HepG2 (cell line): Measurements from ENCODE around the gene ZSCAN31. TPM values are rescaled to one million over a fixed set of nuclear protein-coding genes. Genes with fewer than 3 reads are reported as not detected.

ENCODE experiments used
- CAMTA2 ChIP-seq: sonication (generic); formaldehyde crosslinking; IDR thresholded peaks from 2 replicates; pipeline ENCODE4 v1.4.0; 2020; ENCODE audit warnings: mild to moderate bottlenecking, missing genetic modification reagents, borderline replicate concordance
- FOXA3 ChIP-seq: IDR thresholded peaks from 2 replicates; pipeline ENCODE4 v1.6.1; 2016; ENCODE audit warnings: missing genetic modification reagents, missing compliant biosample characterization
- HNRNPLL ChIP-seq: fragments of 200-400 bp; formaldehyde crosslinking; IDR thresholded peaks from 2 replicates; pipeline ENCODE4 v1.6.1; 2017; ENCODE audit warnings: mild to moderate bottlenecking, low read depth, low read length; ENCODE audit not compliant: poor library complexity, severe bottlenecking
- HNRNPUL1 ChIP-seq: fragments of 200-400 bp; formaldehyde crosslinking; IDR thresholded peaks from 2 replicates; pipeline ENCODE4 v1.6.1; 2017; ENCODE audit warnings: low read depth, mild to moderate bottlenecking, low read length, moderate library complexity
- IRX3 ChIP-seq: sonication (generic); formaldehyde crosslinking; IDR thresholded peaks from 2 replicates; pipeline ENCODE4 v1.8.1; 2023; ENCODE audit warnings: mild to moderate bottlenecking, low read depth, missing genetic modification reagents, borderline replicate concordance
- KLF15 ChIP-seq: sonication (generic); formaldehyde crosslinking; IDR thresholded peaks from 2 replicates; pipeline ENCODE4 v1.8.1; 2023; ENCODE audit warnings: borderline replicate concordance, mild to moderate bottlenecking, inconsistent platforms, missing genetic modification reagents, mixed read lengths
- NCOA1 ChIP-seq: sonication (generic); formaldehyde crosslinking; IDR thresholded peaks from 2 replicates; pipeline ENCODE4 v1.9.0; 2021; ENCODE audit warnings: missing genetic modification reagents
- PAWR ChIP-seq: sonication (generic); formaldehyde crosslinking; IDR thresholded peaks from 2 replicates; pipeline ENCODE4 v1.4.0; 2020; ENCODE audit warnings: missing genetic modification reagents, mild to moderate bottlenecking, borderline replicate concordance
- PCBP2 ChIP-seq: fragments of 200-400 bp; formaldehyde crosslinking; optimal IDR thresholded peaks from 2 replicates; pipeline ENCODE3; 2018; ENCODE audit warnings: low read length, low read depth; ENCODE audit not compliant: poor library complexity, severe bottlenecking
- PRPF4 ChIP-seq: fragments of 200-400 bp; formaldehyde crosslinking; IDR thresholded peaks from 2 replicates; pipeline ENCODE4 v1.6.1; 2016; ENCODE audit warnings: low read length, low read depth; ENCODE audit not compliant: poor library complexity, severe bottlenecking
- PTBP1 ChIP-seq: fragments of 200-400 bp; formaldehyde crosslinking; IDR thresholded peaks from 2 replicates; pipeline ENCODE4 v1.6.1; 2018; ENCODE audit warnings: low read length, low read depth; ENCODE audit not compliant: poor library complexity, severe bottlenecking
- REPIN1 ChIP-seq: sonication (generic); formaldehyde crosslinking; IDR thresholded peaks from 2 replicates; pipeline ENCODE4 v1.8.0; 2022; ENCODE audit warnings: missing genetic modification reagents, low read depth, mild to moderate bottlenecking, borderline replicate concordance
- SAP130 ChIP-seq: IDR thresholded peaks from 2 replicates; pipeline ENCODE4 v1.6.1; 2016; ENCODE audit warnings: low read depth
- SMAD1 ChIP-seq: sonication (generic); formaldehyde crosslinking; IDR thresholded peaks from 2 replicates; pipeline ENCODE4 v1.4.0; 2020; ENCODE audit warnings: missing genetic modification reagents, low read depth, mild to moderate bottlenecking, borderline replicate concordance
- SMARCC2 ChIP-seq: fragments of 450-650 bp; IDR thresholded peaks from 2 replicates; pipeline ENCODE4 v1.6.1; 2017; ENCODE audit warnings: antibody characterized with exemption, mild to moderate bottlenecking
- YY1 ChIP-seq: IDR thresholded peaks from 2 replicates; pipeline ENCODE4 v1.6.1; 2011; ENCODE audit warnings: low read length, low read depth, moderate library complexity, mild to moderate bottlenecking; ENCODE audit not compliant: insufficient read depth, insufficient replicate concordance
- ZMAT3 ChIP-seq: sonication (generic); formaldehyde crosslinking; conservative IDR thresholded peaks from 2 replicates; pipeline ENCODE4 v1.7.0; 2021; ENCODE audit warnings: missing genetic modification reagents
- ZMYM2 ChIP-seq: sonication (generic); formaldehyde crosslinking; IDR thresholded peaks from 2 replicates; pipeline ENCODE4 v1.8.0; 2022; ENCODE audit warnings: mild to moderate bottlenecking, missing genetic modification reagents
- ZNF124 ChIP-seq: sonication (generic); formaldehyde crosslinking; IDR thresholded peaks from 2 replicates; pipeline ENCODE4 v1.4.0; 2020; ENCODE audit warnings: missing genetic modification reagents
- ZNF138 ChIP-seq: sonication (generic); formaldehyde crosslinking; IDR thresholded peaks from 2 replicates; pipeline ENCODE4 v1.5.0; 2020; ENCODE audit warnings: mild to moderate bottlenecking, low read depth, missing genetic modification reagents
- ZNF331 ChIP-seq: sonication (generic); formaldehyde crosslinking; IDR thresholded peaks from 2 replicates; pipeline ENCODE4 v1.4.0; 2020; ENCODE audit warnings: missing genetic modification reagents
- ZNF496 ChIP-seq: sonication (generic); formaldehyde crosslinking; IDR thresholded peaks from 2 replicates; pipeline ENCODE4 v1.8.1; 2023; ENCODE audit warnings: mild to moderate bottlenecking, moderate library complexity, missing genetic modification reagents; ENCODE audit not compliant: insufficient replicate concordance
- ZNF598 ChIP-seq: sonication (generic); formaldehyde crosslinking; IDR thresholded peaks from 2 replicates; pipeline ENCODE4 v1.5.1; 2020; ENCODE audit warnings: mild to moderate bottlenecking, missing genetic modification reagents, borderline replicate concordance
- ZNF766 ChIP-seq: sonication (generic); formaldehyde crosslinking; IDR thresholded peaks from 2 replicates; pipeline ENCODE4 v1.5.0; 2020; ENCODE audit warnings: missing genetic modification reagents, borderline replicate concordance
- polyA plus RNA-seq, 8 experiments: library from polyadenylated mRNA; depleted of rRNA in 3 of 8; stranded (reverse) in 7 of 8; unstranded in 1 of 8; fragments of >200 nt; fragmentation: Illumina TruSeq in 4 of 8; extraction: Trizol in 4 of 8; gene quantifications; 2 replicates each; pipeline versions ENCODE4 v1.2.1 to v1.2.3, GENCODE V29; 2011 to 2016; ENCODE audit warnings: low read depth in 4 of 8, missing spikeins in 1 of 8, mixed read lengths in 1 of 8; ENCODE audit not compliant: insufficient read depth in 1 of 8
- total RNA-seq, 5 experiments: library from RNA; depleted of rRNA; stranded (reverse); fragments of >200 nt; fragmentation: Illumina TruSeq; extraction: Trizol; gene quantifications; 2 replicates each; pipeline ENCODE4 v1.2.3, GENCODE V29; 2016; ENCODE audit warnings: low read depth in 1 of 5
- TF ChIP-seq, protein P1 (sequence below): sonication (generic); formaldehyde crosslinking; IDR thresholded peaks from 2 replicates; pipeline ENCODE4 v1.5.0; 2020; ENCODE audit warnings: missing genetic modification reagents
- TF ChIP-seq, protein P2 (sequence below): sonication (generic); formaldehyde crosslinking; IDR thresholded peaks from 2 replicates; pipeline ENCODE4 v1.8.0; 2022; ENCODE audit warnings: mild to moderate bottlenecking, missing genetic modification reagents; ENCODE audit not compliant: insufficient replicate concordance
- TF ChIP-seq, protein P3 (sequence below): IDR thresholded peaks from 2 replicates; pipeline ENCODE4 v1.6.1; 2016; ENCODE audit warnings: control low read depth

ZSCAN31 gene
- total and polyA plus RNA-seq, 2 of the 13 experiments (the other 11 are each of a cell fraction or from before 2014, with no cell fraction given) = 5.3 to 6.2 TPM

DNA sequence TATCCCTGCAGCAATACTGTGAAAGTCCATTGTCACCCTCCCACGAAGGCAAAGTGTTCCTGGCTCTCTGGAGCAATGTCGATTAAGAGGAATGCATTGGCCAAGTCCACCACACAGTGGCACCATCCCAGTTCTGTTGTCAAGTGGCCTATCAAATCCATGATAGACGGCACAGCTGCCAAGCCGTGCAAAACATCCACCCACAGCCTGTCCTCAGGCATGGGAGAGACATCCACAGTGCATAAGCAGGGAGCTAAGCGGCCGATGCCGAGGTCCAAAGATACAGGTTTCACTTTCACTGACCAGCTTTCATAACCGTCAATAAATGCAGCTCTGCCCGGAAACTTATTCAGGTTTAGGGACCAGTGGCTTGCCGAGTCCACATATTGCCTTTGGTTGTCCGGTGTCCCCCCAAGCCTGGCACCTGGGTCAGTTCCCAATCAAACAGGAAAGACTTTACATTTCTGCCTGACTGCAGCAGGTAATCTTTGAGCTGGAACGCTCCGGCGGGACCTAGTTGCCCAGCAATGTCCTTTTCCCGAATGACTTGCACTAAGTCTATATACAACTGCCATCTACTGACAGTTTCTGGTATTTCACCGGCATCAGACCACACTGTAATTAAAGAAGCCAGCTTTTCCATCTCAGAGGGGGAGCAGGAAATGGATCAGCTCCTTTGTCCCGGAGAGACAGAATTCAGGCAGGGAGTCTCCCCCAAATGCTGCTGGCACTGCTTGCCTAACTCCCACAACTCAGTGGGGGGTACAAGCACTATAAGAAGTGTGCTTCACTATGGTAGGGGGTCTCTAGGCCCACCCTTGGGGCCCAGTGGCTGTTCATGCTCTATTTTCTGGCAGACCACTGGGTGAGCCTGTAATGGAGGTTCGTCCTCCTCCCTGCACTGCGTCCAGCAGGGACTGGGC is 20.1 kb upstream of the ZSCAN31 start (continued):
- TF ChIP-seq, protein P1, sequence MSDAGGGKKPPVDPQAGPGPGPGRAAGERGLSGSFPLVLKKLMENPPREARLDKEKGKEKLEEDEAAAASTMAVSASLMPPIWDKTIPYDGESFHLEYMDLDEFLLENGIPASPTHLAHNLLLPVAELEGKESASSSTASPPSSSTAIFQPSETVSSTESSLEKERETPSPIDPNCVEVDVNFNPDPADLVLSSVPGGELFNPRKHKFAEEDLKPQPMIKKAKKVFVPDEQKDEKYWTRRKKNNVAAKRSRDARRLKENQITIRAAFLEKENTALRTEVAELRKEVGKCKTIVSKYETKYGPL (CRISPR knock-in tag) = no peak
- no peak for TF ChIP-seq HNRNPLL
- peak; percentile 87 for TF ChIP-seq SAP130 (CRISPR knock-in tag)
- peak; percentile 94 for TF ChIP-seq ZNF124 (CRISPR knock-in tag)
- TF ChIP-seq ZNF598 (CRISPR knock-in tag) = 0 out of 2 replicates have a peak, but pooled peaks have one; percentile 69
- TF ChIP-seq CAMTA2 = no peak
- no peak for TF ChIP-seq YY1
- no peak for TF ChIP-seq SMARCC2
- no peak for TF ChIP-seq ZNF496 (CRISPR knock-in tag)
- TF ChIP-seq PAWR = no peak
- TF ChIP-seq PTBP1 = no peak
- no peak for TF ChIP-seq KLF15
- TF ChIP-seq ZNF138 (CRISPR knock-in tag) = no peak
- no peak for TF ChIP-seq PRPF4
- TF ChIP-seq REPIN1 (CRISPR knock-in tag) = no peak; the same call in 1 of the 2 replicates
- no peak for TF ChIP-seq IRX3
- peak; percentile 44; the same call in 1 of the 2 replicates for TF ChIP-seq ZMYM2
- no peak for TF ChIP-seq SMAD1 (CRISPR knock-in tag)
- 0 out of 2 replicates have a peak, but pooled peaks have one; percentile 48 for TF ChIP-seq ZNF331 (CRISPR knock-in tag)
- TF ChIP-seq ZMAT3 (CRISPR knock-in tag) = no peak
- no peak for TF ChIP-seq NCOA1
- TF ChIP-seq, protein P2, sequence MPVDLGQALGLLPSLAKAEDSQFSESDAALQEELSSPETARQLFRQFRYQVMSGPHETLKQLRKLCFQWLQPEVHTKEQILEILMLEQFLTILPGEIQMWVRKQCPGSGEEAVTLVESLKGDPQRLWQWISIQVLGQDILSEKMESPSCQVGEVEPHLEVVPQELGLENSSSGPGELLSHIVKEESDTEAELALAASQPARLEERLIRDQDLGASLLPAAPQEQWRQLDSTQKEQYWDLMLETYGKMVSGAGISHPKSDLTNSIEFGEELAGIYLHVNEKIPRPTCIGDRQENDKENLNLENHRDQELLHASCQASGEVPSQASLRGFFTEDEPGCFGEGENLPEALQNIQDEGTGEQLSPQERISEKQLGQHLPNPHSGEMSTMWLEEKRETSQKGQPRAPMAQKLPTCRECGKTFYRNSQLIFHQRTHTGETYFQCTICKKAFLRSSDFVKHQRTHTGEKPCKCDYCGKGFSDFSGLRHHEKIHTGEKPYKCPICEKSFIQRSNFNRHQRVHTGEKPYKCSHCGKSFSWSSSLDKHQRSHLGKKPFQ (CRISPR knock-in tag) = no peak
- TF ChIP-seq, protein P3, sequence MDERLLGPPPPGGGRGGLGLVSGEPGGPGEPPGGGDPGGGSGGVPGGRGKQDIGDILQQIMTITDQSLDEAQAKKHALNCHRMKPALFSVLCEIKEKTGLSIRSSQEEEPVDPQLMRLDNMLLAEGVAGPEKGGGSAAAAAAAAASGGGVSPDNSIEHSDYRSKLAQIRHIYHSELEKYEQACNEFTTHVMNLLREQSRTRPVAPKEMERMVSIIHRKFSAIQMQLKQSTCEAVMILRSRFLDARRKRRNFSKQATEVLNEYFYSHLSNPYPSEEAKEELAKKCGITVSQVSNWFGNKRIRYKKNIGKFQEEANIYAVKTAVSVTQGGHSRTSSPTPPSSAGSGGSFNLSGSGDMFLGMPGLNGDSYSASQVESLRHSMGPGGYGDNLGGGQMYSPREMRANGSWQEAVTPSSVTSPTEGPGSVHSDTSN = no peak
- TF ChIP-seq ZNF766 = peak; percentile 66; the same call in 1 of the 2 replicates
- peak; percentile 56 for TF ChIP-seq FOXA3 (CRISPR knock-in tag)
- no peak for TF ChIP-seq HNRNPUL1
- no peak for TF ChIP-seq PCBP2
